ENCODE measurements around the gene CD38.

DNA sequence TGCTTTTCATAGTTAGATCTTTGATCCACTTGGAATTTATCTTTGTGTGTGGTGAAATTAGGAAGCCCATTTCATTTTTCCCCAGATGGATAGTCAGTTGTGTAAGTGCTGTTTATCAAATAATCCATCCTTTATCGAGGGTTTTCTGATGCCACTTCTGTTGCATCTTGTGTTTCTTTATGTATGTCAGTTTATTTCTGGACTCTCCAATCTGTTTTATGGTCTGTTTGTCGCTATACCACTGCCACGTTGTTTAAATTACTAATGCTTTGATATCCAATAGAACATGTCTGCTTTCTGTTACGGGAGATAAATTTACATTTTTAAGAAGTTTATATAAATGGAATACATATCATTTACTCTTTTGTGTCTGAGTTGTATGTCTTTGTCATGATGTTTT lies 21.0 kb downstream of the CD38 start:
- TF ChIP-seq POLR2A (IDR thresholded peaks at IDR 0.05) = no peak
- TF ChIP-seq, protein P1, sequence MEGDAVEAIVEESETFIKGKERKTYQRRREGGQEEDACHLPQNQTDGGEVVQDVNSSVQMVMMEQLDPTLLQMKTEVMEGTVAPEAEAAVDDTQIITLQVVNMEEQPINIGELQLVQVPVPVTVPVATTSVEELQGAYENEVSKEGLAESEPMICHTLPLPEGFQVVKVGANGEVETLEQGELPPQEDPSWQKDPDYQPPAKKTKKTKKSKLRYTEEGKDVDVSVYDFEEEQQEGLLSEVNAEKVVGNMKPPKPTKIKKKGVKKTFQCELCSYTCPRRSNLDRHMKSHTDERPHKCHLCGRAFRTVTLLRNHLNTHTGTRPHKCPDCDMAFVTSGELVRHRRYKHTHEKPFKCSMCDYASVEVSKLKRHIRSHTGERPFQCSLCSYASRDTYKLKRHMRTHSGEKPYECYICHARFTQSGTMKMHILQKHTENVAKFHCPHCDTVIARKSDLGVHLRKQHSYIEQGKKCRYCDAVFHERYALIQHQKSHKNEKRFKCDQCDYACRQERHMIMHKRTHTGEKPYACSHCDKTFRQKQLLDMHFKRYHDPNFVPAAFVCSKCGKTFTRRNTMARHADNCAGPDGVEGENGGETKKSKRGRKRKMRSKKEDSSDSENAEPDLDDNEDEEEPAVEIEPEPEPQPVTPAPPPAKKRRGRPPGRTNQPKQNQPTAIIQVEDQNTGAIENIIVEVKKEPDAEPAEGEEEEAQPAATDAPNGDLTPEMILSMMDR (IDR thresholded peaks at IDR 0.05) = no peak

All from tibial nerve (tissue), 3 donors.